ENCODE results near the gene PDCL3. TPM values are rescaled to one million over a fixed set of nuclear protein-coding genes. Genes with fewer than 3 reads are reported as not detected.

The PDCL3 gene
- polyA plus RNA-seq, 1 donor from 2014 or later = 18.5 TPM

GRCh38 chr2:100529900-100530299, 32.9 kb upstream of the PDCL3 start:
- Histone ChIP-seq H3K27ac (ENCODE audit: low read length) (no peak overlapping the region), H3F3A (ENCODE audit: insufficient read depth, low read length, poor library complexity, severe bottlenecking) (no peaks in the 10 kb centered on the region)

GRCh38 chr2:100535855-100536254, 26.9 kb upstream of the PDCL3 start:
- H3K27ac ChIP-seq (ENCODE audit: low read length) = no peak overlapping the region
- no peaks in the 10 kb centered on the region for H3K9me2 ChIP-seq (ENCODE audit: insufficient read depth, low read length)
- H3K36me3 ChIP-seq (ENCODE audit: insufficient read depth, low read length) = no peaks in the 10 kb centered on the region
- H4K20me1 ChIP-seq (ENCODE audit: insufficient read depth) = no peaks in the 10 kb centered on the region
- no peaks in the 10 kb centered on the region for H3K9me3 ChIP-seq (ENCODE audit: low read length)
- no peaks in the 10 kb centered on the region for H3K27me3 ChIP-seq (ENCODE audit: insufficient read depth, low read depth, low read length)
- H2AFZ ChIP-seq (ENCODE audit: low read depth, low read length) = no peak overlapping the region
- H3F3A ChIP-seq (ENCODE audit: insufficient read depth, low read length, poor library complexity, severe bottlenecking) = no peaks in the 10 kb centered on the region
- H3K79me2 ChIP-seq (replicated peaks; ENCODE audit: insufficient read depth, low read length) = no peaks in the 10 kb centered on the region
- H3K9ac ChIP-seq (ENCODE audit: low read length) = no peak overlapping the region
- no peak overlapping the region for H3K4me3 ChIP-seq (ENCODE audit: low read length)
- H3K4me2 ChIP-seq (ENCODE audit: low read length) = no peak overlapping the region
- no peak for TF ChIP-seq EZH2 (IDR thresholded peaks at IDR 0.05; ENCODE audit: borderline replicate concordance, insufficient read depth, low read length, poor library complexity, severe bottlenecking)
- TF ChIP-seq CTCF (IDR thresholded peaks at IDR 0.05; ENCODE audit: poor library complexity, severe bottlenecking) = no peak
- TF ChIP-seq REST (IDR thresholded peaks at IDR 0.05; ENCODE audit: borderline replicate concordance) = no peak
- TF ChIP-seq EP300 (conservative IDR thresholded peaks at IDR 0.05; ENCODE audit: poor library complexity, severe bottlenecking) = no peak
- TF ChIP-seq MXI1 (conservative IDR thresholded peaks at IDR 0.05; ENCODE audit: poor library complexity, severe bottlenecking) = no peak
- no peak for TF ChIP-seq SMC3 (conservative IDR thresholded peaks at IDR 0.05; ENCODE audit: poor library complexity)

More at GRCh38 chr2:100529900-100530299, 32.9 kb upstream of the PDCL3 start:
- Histone ChIP-seq H3K36me3 (ENCODE audit: insufficient read depth, low read length) (no peaks in the 10 kb centered on the region), H4K20me1 (ENCODE audit: insufficient read depth) (no peaks in the 10 kb centered on the region), H3K9ac (ENCODE audit: low read length) (no peak overlapping the region), H3K79me2 (replicated peaks; ENCODE audit: insufficient read depth, low read length) (no peaks in the 10 kb centered on the region), H3K9me3 (ENCODE audit: low read length) (no peaks in the 10 kb centered on the region), H3K4me3 (ENCODE audit: low read length) (no peak overlapping the region), H3K9me2 (ENCODE audit: insufficient read depth, low read length) (no peaks in the 10 kb centered on the region), H2AFZ (ENCODE audit: low read depth, low read length) (no peak overlapping the region), H3K4me2 (ENCODE audit: low read length) (no peak overlapping the region), H3K27me3 (ENCODE audit: insufficient read depth, low read depth, low read length) (no peaks in the 10 kb centered on the region)
- TF ChIP-seq MXI1 (conservative IDR thresholded peaks at IDR 0.05; ENCODE audit: poor library complexity, severe bottlenecking) = no peak
- no peak for TF ChIP-seq POLR2AphosphoS5 (IDR thresholded peaks at IDR 0.05)
- TF ChIP-seq SMC3 (conservative IDR thresholded peaks at IDR 0.05; ENCODE audit: poor library complexity) = no peak
- TF ChIP-seq CTCF (IDR thresholded peaks at IDR 0.05; ENCODE audit: poor library complexity, severe bottlenecking) = no peak
- TF ChIP-seq TAF1 (IDR thresholded peaks at IDR 0.05; ENCODE audit: low read depth) = no peak
- no peak for TF ChIP-seq RAD21 (conservative IDR thresholded peaks at IDR 0.05)
- TF ChIP-seq EZH2 (IDR thresholded peaks at IDR 0.05; ENCODE audit: borderline replicate concordance, insufficient read depth, low read length, poor library complexity, severe bottlenecking) = no peak
- no peak for TF ChIP-seq REST (IDR thresholded peaks at IDR 0.05; ENCODE audit: borderline replicate concordance)
- TF ChIP-seq EP300 (conservative IDR thresholded peaks at IDR 0.05; ENCODE audit: poor library complexity, severe bottlenecking) = no peak
